Ishikawa (cell line): ENCODE results near the gene TCF7.

Experiments used
- CEBPB ChIP-seq: IDR thresholded peaks from 2 replicates; pipeline ENCODE4 v1.6.1; 2012
- CREB1 ChIP-seq: IDR thresholded peaks from 2 replicates; pipeline ENCODE4 v1.6.1; 2012; ENCODE audit warnings: low read depth
- EGR1 ChIP-seq: IDR thresholded peaks from 2 replicates; pipeline ENCODE4 v1.6.1; 2012
- EP300 ChIP-seq: IDR thresholded peaks from 2 replicates; pipeline ENCODE4 v1.6.1; 2012; ENCODE audit warnings: borderline replicate concordance
- FOXM1 ChIP-seq: IDR thresholded peaks from 2 replicates; pipeline ENCODE4 v1.6.1; 2012; ENCODE audit warnings: low read depth, borderline replicate concordance
- NFIC ChIP-seq: IDR thresholded peaks from 2 replicates; pipeline ENCODE4 v1.6.1; 2012
- RAD21 ChIP-seq: IDR thresholded peaks from 2 replicates; pipeline ENCODE4 v1.6.1; 2012; ENCODE audit warnings: low read depth
- REST ChIP-seq: IDR thresholded peaks from 2 replicates; pipeline ENCODE4 v1.6.1; 2012; ENCODE audit warnings: low read depth, mild to moderate bottlenecking
- TAF1 ChIP-seq: IDR thresholded peaks from 2 replicates; pipeline ENCODE4 v1.6.1; 2012; ENCODE audit warnings: low read depth, mild to moderate bottlenecking
- TCF12 ChIP-seq: IDR thresholded peaks from 2 replicates; pipeline ENCODE4 v1.6.1; 2012; ENCODE audit warnings: low read depth
- TEAD4 ChIP-seq: IDR thresholded peaks from 2 replicates; pipeline ENCODE4 v1.6.1; 2012
- YY1 ChIP-seq: IDR thresholded peaks from 2 replicates; pipeline ENCODE4 v1.6.1; 2012; ENCODE audit warnings: low read depth
- ZBTB7A ChIP-seq: IDR thresholded peaks from 2 replicates; pipeline ENCODE4 v1.6.1; 2012; ENCODE audit warnings: low read depth
- TF ChIP-seq, protein P1 (sequence below): IDR thresholded peaks from 2 replicates; pipeline ENCODE4 v1.6.1; 2012
- TF ChIP-seq, protein P2 (sequence below): IDR thresholded peaks from 2 replicates; pipeline ENCODE4 v1.6.1; 2012

The TCF7 gene

DNA sequence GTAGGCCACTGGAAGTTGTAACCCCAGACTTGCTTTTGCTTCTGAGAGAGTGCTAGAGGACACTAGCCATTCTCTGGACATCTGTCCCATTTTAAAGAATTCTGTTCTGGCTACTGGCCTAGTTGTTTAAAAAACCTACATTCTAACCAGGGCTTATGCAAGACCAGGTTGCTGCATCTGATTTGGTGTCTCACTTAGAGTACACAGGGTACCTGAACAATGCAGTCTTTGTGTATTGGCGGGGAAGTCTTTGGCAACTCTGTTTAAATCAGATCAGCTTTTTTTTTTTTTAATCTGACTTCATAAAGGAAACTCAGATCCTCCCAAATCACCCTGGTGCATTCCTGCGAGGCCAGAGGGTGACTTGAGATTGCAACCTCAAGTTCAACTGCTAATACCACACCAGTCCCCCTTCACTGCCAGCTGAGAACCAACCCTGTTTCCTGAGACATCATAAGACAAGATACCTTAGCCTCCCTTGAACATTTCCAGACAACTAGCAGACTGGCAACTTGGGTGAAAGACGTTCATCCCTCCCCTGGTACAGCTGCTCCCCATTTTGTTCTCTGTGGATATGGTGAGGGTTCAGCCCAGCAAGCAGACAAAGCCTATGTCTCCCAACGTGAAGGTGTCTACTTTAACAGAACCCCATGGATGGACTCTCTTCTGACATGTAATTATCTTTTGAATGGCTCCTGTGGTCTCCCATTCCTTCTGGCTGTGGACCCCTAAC, 35.3 kb downstream of the TCF7 start:
- no peak for TF ChIP-seq FOXM1
- no peak for TF ChIP-seq YY1
- TF ChIP-seq NFIC: no peak
- TF ChIP-seq, protein P1, sequence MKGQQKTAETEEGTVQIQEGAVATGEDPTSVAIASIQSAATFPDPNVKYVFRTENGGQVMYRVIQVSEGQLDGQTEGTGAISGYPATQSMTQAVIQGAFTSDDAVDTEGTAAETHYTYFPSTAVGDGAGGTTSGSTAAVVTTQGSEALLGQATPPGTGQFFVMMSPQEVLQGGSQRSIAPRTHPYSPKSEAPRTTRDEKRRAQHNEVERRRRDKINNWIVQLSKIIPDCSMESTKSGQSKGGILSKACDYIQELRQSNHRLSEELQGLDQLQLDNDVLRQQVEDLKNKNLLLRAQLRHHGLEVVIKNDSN: no peak
- TF ChIP-seq RAD21: no peak
- TF ChIP-seq, protein P2, sequence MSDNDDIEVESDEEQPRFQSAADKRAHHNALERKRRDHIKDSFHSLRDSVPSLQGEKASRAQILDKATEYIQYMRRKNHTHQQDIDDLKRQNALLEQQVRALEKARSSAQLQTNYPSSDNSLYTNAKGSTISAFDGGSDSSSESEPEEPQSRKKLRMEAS: no peak
- no peak for TF ChIP-seq TAF1
- TF ChIP-seq TEAD4: no peak
- no peak for TF ChIP-seq TCF12
- no peak for TF ChIP-seq CEBPB
- TF ChIP-seq EP300: no peak
- no peak for TF ChIP-seq CREB1
- no peak for TF ChIP-seq ZBTB7A
- no peak for TF ChIP-seq EGR1
- no peak for TF ChIP-seq REST

GRCh38 chr5:134151723-134152122, 37.2 kb downstream of the TCF7 start:
- no peak for TF ChIP-seq CREB1
- no peak for TF ChIP-seq YY1
- TF ChIP-seq, protein P2: no peak

- TF ChIP-seq, protein P1: no peak
- TF ChIP-seq EP300 (no peak), EGR1 (no peak), TAF1 (no peak), CEBPB (no peak), YY1 (no peak), CREB1 (no peak), TCF12 (no peak), NFIC (no peak), TEAD4 (no peak), RAD21 (no peak), FOXM1 (no peak), REST (no peak), ZBTB7A (no peak)
- TF ChIP-seq, protein P2: no peak
Observed at GRCh38 chr5:134153241-134153640, 38.8 kb downstream of the TCF7 start.

DNA sequence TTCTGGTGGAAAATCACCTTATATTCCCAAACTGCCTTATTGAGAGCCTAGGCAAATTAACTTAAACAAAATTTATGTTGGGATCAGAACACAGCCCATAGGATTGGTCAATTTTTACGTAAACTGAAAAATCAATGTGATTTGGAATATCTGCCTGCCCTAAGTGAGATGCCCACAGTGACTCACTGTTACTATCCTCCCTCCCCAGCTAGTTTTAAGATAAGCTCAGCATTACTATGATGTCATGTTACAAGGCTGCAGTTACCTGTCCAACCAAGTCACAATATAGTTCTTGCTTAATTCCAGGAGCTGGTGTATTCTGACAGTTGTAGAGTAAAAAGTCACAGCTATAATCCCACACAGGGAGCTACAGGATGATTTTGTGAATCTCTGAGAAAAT, 39.2 kb downstream of the TCF7 start:
- TF ChIP-seq EP300 (no peak), TEAD4 (no peak)

- TF ChIP-seq REST (no peak), RAD21 (no peak), EP300 (no peak), NFIC (no peak), EGR1 (no peak), CREB1 (no peak), TEAD4 (no peak), FOXM1 (no peak), TCF12 (no peak), YY1 (no peak), CEBPB (no peak)
- TF ChIP-seq, protein P2: no peak
Observed at GRCh38 chr5:134161513-134162395, 47.3 kb downstream of the TCF7 start.
